H54 (cell line): ENCODE results near the gene VWA7.

ENCODE experiments used
- DNase-seq: peaks from one replicate; pipeline ENCODE4 v3.0.0; 2011; ENCODE audit warnings: low spot score, mixed read lengths; ENCODE audit not compliant: insufficient read length
- FAIRE-seq: peaks from 3 replicates; lab custom pipeline; 2011; peaks lifted over from hg19 to GRCh38; lab: Jason Lieb, UNC
- POLR2A ChIP-seq: IDR thresholded peaks from 2 replicates; pipeline ENCODE4 v1.6.1; 2011; ENCODE audit warnings: low read depth, mild to moderate bottlenecking, low read length

The VWA7 gene

GRCh38 chr6:31762356-31762755 is 14.8 kb downstream of the VWA7 start, which contains the start of gene SAPCD1:
TSS of gene SAPCD1 (plus strand) at chr6:31762656. CDS start at chr6:31763055, 399 bp downstream.
- no peak for TF ChIP-seq POLR2A
- DNase-seq (no peak), FAIRE-seq (no peak)

DNA sequence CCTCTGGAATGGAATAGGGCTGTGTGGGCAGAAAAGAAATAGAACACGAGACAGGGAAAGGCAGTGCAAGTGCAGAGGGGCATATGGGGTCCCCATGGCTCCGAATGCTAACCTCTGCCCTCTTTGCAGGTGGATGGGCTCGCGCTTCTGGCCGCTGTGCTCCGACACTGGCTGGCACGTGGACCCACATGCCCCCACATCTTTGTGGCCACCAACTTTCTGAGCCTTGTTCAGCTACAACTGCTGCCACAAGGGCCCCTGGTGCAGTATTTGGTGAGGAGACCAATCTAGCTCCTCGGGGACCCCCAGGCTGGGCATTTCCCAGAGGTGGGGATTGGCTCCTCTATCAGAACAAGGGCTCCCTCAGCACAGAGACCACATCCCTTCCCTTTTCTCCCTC is 15.8 kb downstream of the VWA7 start:
- TF ChIP-seq POLR2A = no peak
- no peak for DNase-seq
- FAIRE-seq = no peak

DNA sequence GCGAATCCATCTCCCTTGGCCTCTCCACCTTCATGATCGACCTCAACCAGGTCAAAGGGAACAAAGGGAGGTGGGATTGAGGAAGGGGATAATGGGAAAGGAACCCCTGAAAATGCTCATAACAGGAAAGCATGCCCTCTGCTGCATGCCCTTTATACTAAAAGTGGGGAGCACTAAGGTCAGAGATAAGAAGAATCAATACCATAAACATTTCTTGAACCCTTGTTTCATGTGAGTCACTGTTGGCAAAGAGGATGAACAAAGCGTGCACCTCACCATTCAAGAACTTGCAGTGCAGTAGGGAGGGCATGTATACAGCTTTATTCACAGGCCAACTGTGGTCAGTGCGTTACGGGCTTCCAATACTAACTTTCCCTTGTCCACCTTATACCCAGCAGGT is 16.3 kb downstream of the VWA7 start:
- FAIRE-seq (no peak), DNase-seq (no peak)
- no peak for TF ChIP-seq POLR2A

DNA sequence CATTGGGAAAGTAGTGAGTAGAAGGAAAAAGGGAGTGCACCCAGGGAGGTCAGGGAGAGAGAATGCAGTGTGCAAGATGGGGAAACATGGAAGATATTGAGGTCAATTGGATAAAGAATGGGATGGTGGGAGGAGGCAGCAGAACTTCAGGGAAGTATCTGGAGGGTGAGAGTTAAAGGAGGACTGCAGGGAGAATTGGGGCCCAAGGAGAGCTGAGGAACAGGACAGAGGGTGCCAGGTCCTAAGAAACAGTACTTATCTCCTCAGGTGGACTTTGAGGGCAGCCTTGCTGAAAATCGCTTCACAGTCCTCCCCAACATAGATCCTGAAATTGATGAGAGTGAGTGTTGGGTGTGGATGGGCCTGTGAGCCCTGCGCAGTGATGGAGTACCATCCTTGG is 18.8 kb downstream of the VWA7 start:
- no peak for TF ChIP-seq POLR2A
- no peak for DNase-seq
- FAIRE-seq = no peak

- TF ChIP-seq POLR2A = no peak
- peak; percentile 61 for DNase-seq
- peak; percentile 58 for FAIRE-seq
These were observed 24.3 kb downstream of the VWA7 start for GRCh38 chr6:31752739-31753319.

DNA sequence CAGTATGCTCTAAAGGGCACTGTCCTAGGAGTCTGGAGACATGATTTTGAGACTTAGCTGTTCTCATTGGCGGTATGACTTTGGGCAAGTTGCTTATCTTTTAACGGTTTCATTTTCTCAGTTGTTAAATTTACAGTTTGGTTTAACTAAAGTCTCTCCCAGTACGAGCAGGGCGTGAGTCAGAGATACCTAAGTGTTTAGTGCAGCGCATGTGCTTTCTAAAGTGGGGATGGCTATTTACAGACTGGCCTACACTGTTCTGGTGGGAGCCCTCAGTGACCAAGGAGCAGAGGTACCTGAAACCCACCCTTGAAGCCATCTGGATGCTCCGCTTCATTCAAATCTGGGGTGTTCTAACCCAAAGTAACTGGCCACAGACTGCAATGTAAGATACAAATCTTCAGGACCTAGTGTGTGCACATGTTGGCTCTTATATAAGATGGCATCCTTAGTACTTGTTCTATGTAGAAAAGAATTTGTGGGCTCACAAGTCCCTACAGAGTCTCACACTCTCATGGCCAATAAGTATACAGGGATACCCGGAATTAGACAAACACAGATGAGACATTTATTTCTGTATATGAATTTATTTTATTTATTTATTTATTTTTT is 26.6 kb downstream of the VWA7 start:
- no peak for FAIRE-seq
- no peak for TF ChIP-seq POLR2A
- DNase-seq = no peak

GRCh38 chr6:31749301-31750036 is 27.7 kb downstream of the VWA7 start:
- DNase-seq (no peak), FAIRE-seq (no peak)
- TF ChIP-seq POLR2A = no peak

DNA sequence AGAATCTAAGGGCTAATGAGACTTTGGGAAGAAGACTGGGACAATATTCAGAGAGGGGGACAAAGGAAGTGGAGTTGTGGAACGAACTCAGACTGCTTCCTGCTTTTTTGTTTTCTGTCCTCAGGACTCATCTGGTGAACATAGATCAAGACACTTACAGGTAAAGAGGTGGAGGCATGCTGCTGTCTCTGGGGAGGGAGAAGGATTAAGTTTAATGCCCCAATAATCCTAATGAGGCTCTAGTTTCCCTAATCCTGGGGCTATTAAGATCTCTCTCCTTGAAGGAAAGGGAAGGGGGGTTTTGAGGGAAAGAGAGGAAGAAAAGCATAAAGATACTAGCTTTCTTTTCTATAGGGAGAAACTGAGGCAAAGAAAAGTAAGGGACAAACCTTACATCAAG is 32.7 kb downstream of the VWA7 start:
- FAIRE-seq = no peak
- no peak for DNase-seq
- no peak for TF ChIP-seq POLR2A

DNA sequence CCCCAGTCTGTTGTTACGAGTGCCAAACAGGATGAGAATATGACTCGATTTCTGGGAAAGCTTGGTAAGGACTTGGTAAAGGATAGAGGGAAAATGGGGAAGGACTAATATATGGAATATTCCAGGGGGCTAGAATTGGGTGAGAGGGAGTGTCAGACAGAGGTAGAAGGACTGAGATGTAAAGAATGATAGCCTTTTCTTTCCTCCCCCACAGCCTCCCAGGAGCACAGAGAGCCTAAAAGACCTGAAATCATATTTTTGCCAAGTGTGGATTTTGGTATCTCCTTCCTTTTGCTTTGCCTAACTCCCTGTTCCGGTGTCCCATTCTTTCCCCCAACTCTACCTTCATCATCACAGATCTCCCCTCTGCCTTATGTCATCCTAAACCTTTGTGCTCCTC is 34.2 kb downstream of the VWA7 start:
- no peak for FAIRE-seq
- no peak for TF ChIP-seq POLR2A
- no peak for DNase-seq

- no peak for DNase-seq
- no peak for FAIRE-seq
- no peak for TF ChIP-seq POLR2A
These were observed 35.3 kb downstream of the VWA7 start for GRCh38 chr6:31741815-31742214.

DNA sequence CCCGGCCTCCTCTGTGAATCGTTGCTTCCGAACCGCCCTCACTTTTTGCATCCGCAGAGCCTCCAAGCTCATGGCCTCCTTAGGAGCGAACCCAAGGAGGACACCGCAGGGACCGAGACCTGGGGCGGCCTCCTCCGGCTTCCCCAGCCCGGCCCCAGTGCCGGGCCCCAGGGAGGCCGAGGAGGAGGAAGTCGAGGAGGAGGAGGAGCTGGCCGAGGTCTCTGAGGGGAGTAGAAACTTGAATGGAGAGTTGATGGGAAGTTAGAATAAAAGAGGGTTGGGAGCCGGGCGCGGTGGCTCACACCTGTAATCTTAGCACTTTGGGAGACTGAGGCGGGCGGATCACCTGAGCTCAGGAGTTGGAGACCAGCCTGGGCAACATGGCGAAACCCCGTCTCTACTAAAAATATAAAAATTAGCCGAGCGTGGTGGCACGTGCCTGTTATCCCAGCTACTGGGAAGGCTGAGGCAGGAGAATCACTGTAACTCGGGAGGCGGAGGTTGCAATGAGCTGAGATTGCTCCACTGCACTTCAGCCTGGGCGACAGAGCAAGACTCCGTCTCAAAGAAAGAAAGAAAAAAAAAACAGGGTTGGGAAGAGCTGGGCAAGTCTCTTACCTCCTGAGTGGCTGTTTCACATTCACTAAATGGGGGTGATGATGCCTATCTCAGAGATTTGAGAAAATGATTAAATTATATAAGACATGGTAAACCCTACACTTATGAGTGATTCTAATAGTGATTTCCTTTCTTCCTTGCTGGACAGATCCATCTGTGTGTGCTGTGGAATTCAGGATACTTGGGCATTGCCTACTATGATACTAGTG is 36.5 kb downstream of the VWA7 start:
- peak; percentile 13; the same call in 1 of the 2 replicates for TF ChIP-seq POLR2A
- DNase-seq (no peak), FAIRE-seq (no peak)

DNA sequence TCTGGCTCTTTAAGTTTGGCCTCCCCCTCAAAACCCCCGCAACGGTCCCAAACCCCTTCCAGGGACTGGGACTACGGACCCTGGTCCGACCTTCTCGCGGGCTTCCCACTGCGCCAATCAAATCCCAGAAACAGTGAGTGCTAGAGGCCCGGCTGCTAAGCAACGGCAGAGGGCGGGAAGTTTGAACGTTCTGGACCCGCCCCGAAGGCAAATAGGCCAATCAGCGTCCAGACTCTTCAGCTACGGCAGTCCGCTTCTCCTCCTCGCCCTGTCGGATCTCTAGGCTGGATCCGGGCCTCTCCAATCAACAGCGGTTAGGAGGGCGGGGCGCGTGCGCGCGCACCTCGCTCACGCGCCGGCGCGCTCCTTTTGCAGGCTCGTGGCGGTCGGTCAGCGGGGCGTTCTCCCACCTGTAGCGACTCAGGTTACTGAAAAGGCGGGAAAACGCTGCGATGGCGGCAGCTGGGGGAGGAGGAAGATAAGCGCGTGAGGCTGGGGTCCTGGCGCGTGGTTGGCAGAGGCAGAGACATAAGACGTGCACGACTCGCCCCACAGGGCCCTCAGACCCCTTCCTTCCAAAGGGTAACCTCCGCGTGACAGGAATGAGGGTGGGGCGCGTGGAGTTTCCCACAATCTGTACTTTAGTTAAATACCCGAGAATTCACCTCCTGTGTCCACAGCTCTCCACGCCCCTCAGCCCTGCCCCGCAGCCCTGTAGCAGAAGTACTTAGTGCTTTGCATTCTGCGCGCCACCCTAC is 37.3 kb downstream of the VWA7 start, which contains the start of gene MSH5:
MSH5 (plus strand) TSS at position 367 of the 758 bp plus-strand sequence. CDS start 462 bp downstream, outside the sequence.
- TF ChIP-seq POLR2A = peak; percentile 49
- DNase-seq (peak; percentile 90), FAIRE-seq (peak; percentile 72)
